Panc1 (cell line): ENCODE measurements around the gene UMOD.

Source experiments
- CTCF ChIP-seq: fragments of 450-650 bp; IDR thresholded peaks from 2 replicates; pipeline ENCODE4 v1.5.1; 2017; ENCODE audit warnings: mild to moderate bottlenecking
- POLR2AphosphoS5 ChIP-seq: IDR thresholded peaks from 2 replicates; pipeline ENCODE4 v1.6.1; 2012; ENCODE audit warnings: mild to moderate bottlenecking, low read depth, low read length, moderate library complexity
- TCF7L2 ChIP-seq: IDR thresholded peaks from 2 replicates; pipeline ENCODE4 v1.6.1; 2011; ENCODE audit warnings: mild to moderate bottlenecking, low read depth, low read length, inconsistent platforms

- TF ChIP-seq TCF7L2, result no peak
- no peak for TF ChIP-seq CTCF
- TF ChIP-seq POLR2AphosphoS5, result no peak
These were observed 46.1 kb upstream of the UMOD start for GRCh38 chr16:20398603-20399002.
